Liver (tissue), 9 donors: ENCODE data around the gene CCDC6. TPM values are rescaled to one million over a fixed set of nuclear protein-coding genes. Genes with fewer than 3 reads are reported as not detected.
"Not testable (repeated sequence)": the region's sequence is repeated elsewhere in the genome, so short reads cannot be mapped to it uniquely, and the experiment has no call there.

Source experiments
- DNase-seq: peaks from one replicate; pipeline ENCODE4 v3.0.0-alpha.2; 2017; ENCODE audit warnings: low spot score
- H3K27ac ChIP-seq, 2 donors: one replicate each; pipeline ENCODE4 v1.7.0; 2013; ENCODE audit warnings: inconsistent platforms in 2 of 2, low read length in 2 of 2, control low read depth in 1 of 2, low read depth in 1 of 2, mild to moderate bottlenecking in 1 of 2
- H3K27me3 ChIP-seq, 4 donors: one replicate each; pipeline versions ENCODE4 v1.6.1 to v1.7.0; 2013; ENCODE audit warnings: low read length in 3 of 4, inconsistent platforms in 1 of 4, mild to moderate bottlenecking in 1 of 4, moderate library complexity in 1 of 4; ENCODE audit not compliant: control insufficient read depth in 4 of 4, insufficient read depth in 4 of 4
- H3K36me3 ChIP-seq, 4 donors: one replicate each; pipeline versions ENCODE4 v1.6.1 to v1.7.0; 2013; ENCODE audit warnings: low read length in 3 of 4, mild to moderate bottlenecking in 3 of 4, low read depth in 1 of 4, moderate library complexity in 1 of 4; ENCODE audit not compliant: control insufficient read depth in 4 of 4, insufficient read depth in 3 of 4
- H3K4me1 ChIP-seq, 4 donors: one replicate each; pipeline versions ENCODE4 v1.6.1 to v1.7.0; 2013; ENCODE audit warnings: low read length in 3 of 4, mild to moderate bottlenecking in 3 of 4, moderate library complexity in 1 of 4; ENCODE audit not compliant: control insufficient read depth in 4 of 4, insufficient read depth in 4 of 4
- H3K4me3 ChIP-seq, 3 donors: one replicate each; pipeline versions ENCODE4 v1.6.1 to v1.7.0; 2013; ENCODE audit warnings: low read length in 3 of 3, control low read depth in 1 of 3, low read depth in 1 of 3, mild to moderate bottlenecking in 1 of 3
- H3K9ac ChIP-seq, 2 donors: one replicate each; pipeline ENCODE4 v1.7.0; 2013; ENCODE audit warnings: low read length in 2 of 2, mild to moderate bottlenecking in 2 of 2, moderate library complexity in 2 of 2, control low read depth in 1 of 2, low read depth in 1 of 2
- H3K9me3 ChIP-seq, 4 donors: one replicate each; pipeline versions ENCODE4 v1.6.1 to v1.7.0; 2013; ENCODE audit warnings: low read length in 3 of 4; ENCODE audit not compliant: control insufficient read depth in 4 of 4
- EGR1 ChIP-seq, 2 donors: IDR thresholded peaks; 2 replicates each; pipeline ENCODE4 v1.6.1; 2016 to 2018; ENCODE audit warnings: antibody characterized with exemption in 2 of 2, low read depth in 2 of 2
- FOXA2 ChIP-seq: IDR thresholded peaks from 2 replicates; pipeline ENCODE4 v1.6.1; 2016; ENCODE audit warnings: antibody characterized with exemption
- HNF4G ChIP-seq: IDR thresholded peaks from 2 replicates; pipeline ENCODE4 v1.6.1; 2016; ENCODE audit warnings: antibody characterized with exemption
- RAD21 ChIP-seq, 2 donors: IDR thresholded peaks; 2 replicates each; pipeline ENCODE4 v1.6.1; 2016; ENCODE audit warnings: antibody characterized with exemption in 2 of 2, mild to moderate bottlenecking in 2 of 2
- REST ChIP-seq: IDR thresholded peaks from 2 replicates; pipeline ENCODE4 v1.6.1; 2016; ENCODE audit warnings: antibody characterized with exemption, mild to moderate bottlenecking
- SP1 ChIP-seq: IDR thresholded peaks from 2 replicates; pipeline ENCODE4 v1.6.1; 2018; ENCODE audit warnings: antibody characterized with exemption, mild to moderate bottlenecking
- TAF1 ChIP-seq: conservative IDR thresholded peaks from 2 replicates; pipeline ENCODE4 v1.6.1; 2016; ENCODE audit warnings: antibody characterized with exemption, mild to moderate bottlenecking
- YY1 ChIP-seq: IDR thresholded peaks from 2 replicates; pipeline ENCODE4 v1.6.1; 2016; ENCODE audit warnings: antibody characterized with exemption, mild to moderate bottlenecking
- WGBS: extraction: QIAGEN DNeasy Blood & Tissue Kit; methylation state at CpG from one replicate; pipeline ENCODE4 v1.1.7; 2013; 5-methylcytosine and 5-hydroxymethylcytosine counted together
- polyA plus RNA-seq, 2 donors: library from polyadenylated mRNA; stranded (reverse) in 1 of 2; unstranded in 1 of 2; fragments of 200-250 nt in 1 of 2; fragments of >200 nt in 1 of 2; fragmentation: Nextera tagmentation in 1 of 2; extraction: Ambion mirVana in 1 of 2; gene quantifications; one replicate each; pipeline versions ENCODE4 v1.2.1 to v1.2.3, GENCODE V29; 2013 to 2015
- total RNA-seq, 2 donors: library from RNA; depleted of rRNA; stranded (reverse); fragments of >200 nt; gene quantifications; one replicate each; pipeline ENCODE4 v1.2.3, GENCODE V29; 2014
- TF ChIP-seq, protein P1 (sequence below): IDR thresholded peaks from 2 replicates; pipeline ENCODE4 v1.6.1; 2016; ENCODE audit warnings: antibody characterized with exemption
- TF ChIP-seq, protein P2 (sequence below): fragments of 150-350 bp; IDR thresholded peaks from 2 replicates; pipeline ENCODE4 v1.5.1; 2017; ENCODE audit warnings: improper control_type of control experiment, low read depth, low read length; ENCODE audit not compliant: missing input control
- TF ChIP-seq, protein P3 (sequence below): IDR thresholded peaks from 2 replicates; pipeline ENCODE4 v1.6.1; 2016; ENCODE audit warnings: antibody characterized with exemption
- donor health status: healthy.
- donor health status: healthy.
- donor health status: healthy.
- donor health status: healthy.
- donor health status: healthy.

The CCDC6 gene
- total and polyA plus RNA-seq, 4 donors = 4.7 to 14.3 (median 8.8) TPM

- TF ChIP-seq HNF4G = no peak
These were observed 29.7 kb downstream of the CCDC6 start (continued) for GRCh38 chr10:59876695-59877094.

- DNase-seq, H3K36me3 ChIP-seq, H3K4me3 ChIP-seq, H3K9ac ChIP-seq, H3K9me3 ChIP-seq, H3K27ac ChIP-seq, H3K27me3 ChIP-seq: not testable (repeated sequence)
- 92% methylated on average over 9 of the region's 9 CpGs for WGBS
- H3K4me1 ChIP-seq = peaks cover 4 to 15% (median 9%) of the 10 kb centered on the region in 4 donors
These were observed 30.1 kb downstream of the CCDC6 start for GRCh38 chr10:59876208-59876607.

DNA sequence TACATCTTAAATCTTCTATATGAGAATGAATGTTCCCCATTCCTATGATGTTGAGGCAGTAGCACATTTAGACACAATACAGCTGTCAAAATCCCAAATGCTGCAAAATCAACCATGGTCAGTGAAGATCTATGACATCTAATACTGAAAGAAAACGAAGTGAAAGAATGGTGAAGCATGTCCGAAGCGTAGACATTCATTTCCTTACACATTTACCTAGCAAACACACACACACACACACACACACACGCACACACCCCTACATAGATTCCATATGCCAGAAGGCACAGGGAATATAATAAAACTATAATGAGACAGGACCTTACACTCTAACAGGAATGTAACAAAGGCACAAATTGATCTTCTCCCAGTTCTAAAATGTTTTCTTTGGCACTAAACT lies 32.5 kb downstream of the CCDC6 start:
- no peak overlapping the region for H3K27ac ChIP-seq
- no peaks in the 10 kb centered on the region for H3K36me3 ChIP-seq
- no peaks in the 10 kb centered on the region for H3K9me3 ChIP-seq
- TF ChIP-seq, protein P1, sequence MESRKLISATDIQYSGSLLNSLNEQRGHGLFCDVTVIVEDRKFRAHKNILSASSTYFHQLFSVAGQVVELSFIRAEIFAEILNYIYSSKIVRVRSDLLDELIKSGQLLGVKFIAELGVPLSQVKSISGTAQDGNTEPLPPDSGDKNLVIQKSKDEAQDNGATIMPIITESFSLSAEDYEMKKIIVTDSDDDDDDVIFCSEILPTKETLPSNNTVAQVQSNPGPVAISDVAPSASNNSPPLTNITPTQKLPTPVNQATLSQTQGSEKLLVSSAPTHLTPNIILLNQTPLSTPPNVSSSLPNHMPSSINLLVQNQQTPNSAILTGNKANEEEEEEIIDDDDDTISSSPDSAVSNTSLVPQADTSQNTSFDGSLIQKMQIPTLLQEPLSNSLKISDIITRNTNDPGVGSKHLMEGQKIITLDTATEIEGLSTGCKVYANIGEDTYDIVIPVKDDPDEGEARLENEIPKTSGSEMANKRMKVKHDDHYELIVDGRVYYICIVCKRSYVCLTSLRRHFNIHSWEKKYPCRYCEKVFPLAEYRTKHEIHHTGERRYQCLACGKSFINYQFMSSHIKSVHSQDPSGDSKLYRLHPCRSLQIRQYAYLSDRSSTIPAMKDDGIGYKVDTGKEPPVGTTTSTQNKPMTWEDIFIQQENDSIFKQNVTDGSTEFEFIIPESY = no peak
- no peak for TF ChIP-seq REST
- TF ChIP-seq, protein P2, sequence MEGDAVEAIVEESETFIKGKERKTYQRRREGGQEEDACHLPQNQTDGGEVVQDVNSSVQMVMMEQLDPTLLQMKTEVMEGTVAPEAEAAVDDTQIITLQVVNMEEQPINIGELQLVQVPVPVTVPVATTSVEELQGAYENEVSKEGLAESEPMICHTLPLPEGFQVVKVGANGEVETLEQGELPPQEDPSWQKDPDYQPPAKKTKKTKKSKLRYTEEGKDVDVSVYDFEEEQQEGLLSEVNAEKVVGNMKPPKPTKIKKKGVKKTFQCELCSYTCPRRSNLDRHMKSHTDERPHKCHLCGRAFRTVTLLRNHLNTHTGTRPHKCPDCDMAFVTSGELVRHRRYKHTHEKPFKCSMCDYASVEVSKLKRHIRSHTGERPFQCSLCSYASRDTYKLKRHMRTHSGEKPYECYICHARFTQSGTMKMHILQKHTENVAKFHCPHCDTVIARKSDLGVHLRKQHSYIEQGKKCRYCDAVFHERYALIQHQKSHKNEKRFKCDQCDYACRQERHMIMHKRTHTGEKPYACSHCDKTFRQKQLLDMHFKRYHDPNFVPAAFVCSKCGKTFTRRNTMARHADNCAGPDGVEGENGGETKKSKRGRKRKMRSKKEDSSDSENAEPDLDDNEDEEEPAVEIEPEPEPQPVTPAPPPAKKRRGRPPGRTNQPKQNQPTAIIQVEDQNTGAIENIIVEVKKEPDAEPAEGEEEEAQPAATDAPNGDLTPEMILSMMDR = no peak
- TF ChIP-seq RAD21 (IDR thresholded peaks at IDR 0.05) = no peak
- no peak for TF ChIP-seq EGR1 (IDR thresholded peaks at IDR 0.05; ENCODE audit: low read depth in 2 of 2)
- TF ChIP-seq TAF1 = no peak
- TF ChIP-seq, protein P3, sequence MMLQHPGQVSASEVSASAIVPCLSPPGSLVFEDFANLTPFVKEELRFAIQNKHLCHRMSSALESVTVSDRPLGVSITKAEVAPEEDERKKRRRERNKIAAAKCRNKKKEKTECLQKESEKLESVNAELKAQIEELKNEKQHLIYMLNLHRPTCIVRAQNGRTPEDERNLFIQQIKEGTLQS = no peak
- TF ChIP-seq SP1 = no peak
- TF ChIP-seq HNF4G = no peak
- no peak for TF ChIP-seq YY1
- no peak for TF ChIP-seq FOXA2
- DNase-seq = no peak
- no peaks in the 10 kb centered on the region for H3K27me3 ChIP-seq
- H3K4me1 ChIP-seq = peaks cover 3 to 15% (median 8%) of the 10 kb centered on the region in 4 donors
- no peak overlapping the region for H3K4me3 ChIP-seq
- WGBS = 87% methylated on average over 4 of the region's 4 CpGs
- H3K9ac ChIP-seq = no peak overlapping the region
